GM12864 (cell line): Measurements from ENCODE around the gene AIRE.

Experiments used
- DNase-seq: peaks from one replicate; pipeline ENCODE4 v3.0.0-alpha.2; 2011; ENCODE audit warnings: low read depth
- H3K4me3 ChIP-seq: 2 replicates; pipeline ENCODE4 v1.5.1; 2011; ENCODE audit warnings: mild to moderate bottlenecking, low read depth, low read length, control low read depth
- TF ChIP-seq, protein P1 (sequence below): IDR thresholded peaks from 2 replicates; pipeline ENCODE4 v1.5.1; 2011; ENCODE audit warnings: low read depth, mild to moderate bottlenecking, moderate library complexity, low read length, control low read depth, inconsistent platforms; ENCODE audit errors: missing control alignments

The AIRE gene

DNA sequence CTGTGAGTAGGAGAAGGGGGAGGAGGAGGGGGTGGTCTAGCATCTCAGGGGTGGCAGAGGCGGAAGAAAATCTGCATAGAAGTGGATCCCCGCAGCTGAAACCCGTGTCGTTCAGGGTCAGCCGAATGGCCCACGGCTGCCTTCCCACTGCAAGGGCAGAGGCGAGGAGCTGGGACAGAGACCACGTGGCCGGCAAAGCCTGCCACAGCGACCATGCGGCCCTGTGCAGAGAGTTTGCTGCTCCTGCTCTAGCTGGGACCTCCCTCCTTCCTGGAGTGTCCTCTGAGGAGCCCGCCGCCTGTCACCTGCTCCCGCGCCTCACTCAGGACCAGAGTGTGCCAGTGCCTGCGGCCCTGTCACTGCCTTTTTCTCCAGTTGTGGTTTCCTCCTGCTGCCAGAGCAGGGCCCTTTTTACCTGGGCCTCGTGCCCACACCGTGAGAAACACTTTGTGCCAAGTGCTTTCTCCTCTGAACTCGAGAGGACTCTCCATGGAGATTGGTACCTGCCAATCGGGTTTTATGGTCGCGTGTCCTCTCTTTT, 62.3 kb downstream of the AIRE start:
- TF ChIP-seq, protein P1, sequence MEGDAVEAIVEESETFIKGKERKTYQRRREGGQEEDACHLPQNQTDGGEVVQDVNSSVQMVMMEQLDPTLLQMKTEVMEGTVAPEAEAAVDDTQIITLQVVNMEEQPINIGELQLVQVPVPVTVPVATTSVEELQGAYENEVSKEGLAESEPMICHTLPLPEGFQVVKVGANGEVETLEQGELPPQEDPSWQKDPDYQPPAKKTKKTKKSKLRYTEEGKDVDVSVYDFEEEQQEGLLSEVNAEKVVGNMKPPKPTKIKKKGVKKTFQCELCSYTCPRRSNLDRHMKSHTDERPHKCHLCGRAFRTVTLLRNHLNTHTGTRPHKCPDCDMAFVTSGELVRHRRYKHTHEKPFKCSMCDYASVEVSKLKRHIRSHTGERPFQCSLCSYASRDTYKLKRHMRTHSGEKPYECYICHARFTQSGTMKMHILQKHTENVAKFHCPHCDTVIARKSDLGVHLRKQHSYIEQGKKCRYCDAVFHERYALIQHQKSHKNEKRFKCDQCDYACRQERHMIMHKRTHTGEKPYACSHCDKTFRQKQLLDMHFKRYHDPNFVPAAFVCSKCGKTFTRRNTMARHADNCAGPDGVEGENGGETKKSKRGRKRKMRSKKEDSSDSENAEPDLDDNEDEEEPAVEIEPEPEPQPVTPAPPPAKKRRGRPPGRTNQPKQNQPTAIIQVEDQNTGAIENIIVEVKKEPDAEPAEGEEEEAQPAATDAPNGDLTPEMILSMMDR, result no peak
- H3K4me3 ChIP-seq, result no peak overlapping the region
- no peak for DNase-seq
